Umbilical cord (tissue), 2 donors: ENCODE data around the gene SIVA1. TPM values are rescaled to one million over a fixed set of nuclear protein-coding genes. Genes with fewer than 3 reads are reported as not detected.
A peak's percentile ranks its signal among the peaks of the same experiment; 100 is the strongest.
"Not testable (repeated sequence)": the region's sequence is repeated elsewhere in the genome, so short reads cannot be mapped to it uniquely, and the experiment has no call there.

ENCODE experiments used
- DNase-seq: peaks from one replicate; pipeline ENCODE4 v3.0.0-alpha.2; 2015; ENCODE audit warnings: low spot score
- total RNA-seq: library from RNA; depleted of rRNA; stranded (reverse); fragments of >200 nt; gene quantifications from one replicate; pipeline ENCODE4 v1.2.3, GENCODE V29; 2014; ENCODE audit warnings: low replicate concordance; ENCODE audit not compliant: insufficient read depth

The SIVA1 gene
- total RNA-seq, 1 donor from 2014 or later: 87.4 TPM

DNA sequence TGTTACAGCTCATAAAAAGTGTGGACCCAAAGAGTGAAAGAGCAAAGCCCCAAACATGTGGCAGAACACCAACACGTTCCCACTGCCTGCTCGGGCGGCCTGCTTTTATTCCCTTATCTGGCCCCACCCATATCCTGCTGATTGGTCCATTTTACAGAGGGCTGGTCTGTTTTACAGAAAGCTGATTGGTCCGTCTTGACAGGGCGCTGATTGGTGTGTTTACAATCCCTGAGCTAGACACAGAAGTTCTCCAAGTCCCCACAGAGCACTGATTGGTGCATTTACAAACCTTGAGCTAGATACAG lies 2.2 kb upstream of the SIVA1 start:
- not testable (repeated sequence) for DNase-seq

DNA sequence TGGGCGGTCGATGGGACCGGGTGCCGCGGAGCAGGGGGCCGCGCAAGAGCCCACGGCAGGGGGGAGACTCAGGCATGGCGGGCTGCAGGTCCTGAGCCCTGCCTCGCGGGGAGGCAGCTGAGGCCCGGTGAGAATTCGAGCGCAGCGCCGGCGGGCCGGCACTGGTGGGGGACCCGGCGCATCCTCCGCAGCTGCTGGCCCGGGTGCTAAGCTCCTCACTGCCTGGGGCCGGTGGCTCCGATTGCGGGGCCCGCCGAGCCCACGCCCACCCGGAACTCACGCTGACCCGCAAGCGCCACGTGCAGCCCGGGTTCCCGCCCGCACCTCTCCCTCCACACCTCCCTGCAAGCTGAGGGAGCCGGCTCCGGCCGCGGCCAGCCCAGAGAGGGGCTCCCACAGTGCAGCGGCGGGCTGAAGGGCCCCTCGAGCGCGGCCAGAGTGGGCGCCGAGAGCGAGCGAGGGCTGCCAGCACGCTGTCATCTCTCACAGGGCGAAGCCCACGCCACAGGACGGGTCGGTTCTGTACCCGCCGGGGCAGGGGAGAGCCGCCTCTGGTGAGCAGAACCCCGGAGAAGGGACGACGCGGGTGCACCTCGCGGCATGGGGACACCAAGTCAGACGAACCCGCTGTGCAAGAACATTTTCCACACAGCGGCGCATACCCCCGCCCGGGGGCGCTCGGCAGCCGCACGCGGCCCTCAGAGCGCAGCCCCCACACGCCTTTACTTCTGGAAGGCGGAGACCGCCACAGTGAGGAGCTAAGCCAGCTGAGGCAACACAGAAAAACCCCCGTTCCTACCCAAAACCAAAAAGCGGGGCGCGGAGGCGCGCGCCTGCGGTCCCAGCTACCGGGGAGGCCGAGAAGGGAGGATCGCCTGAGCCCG lies 1.2 kb upstream of the SIVA1 start:
- DNase-seq: no peak

DNA sequence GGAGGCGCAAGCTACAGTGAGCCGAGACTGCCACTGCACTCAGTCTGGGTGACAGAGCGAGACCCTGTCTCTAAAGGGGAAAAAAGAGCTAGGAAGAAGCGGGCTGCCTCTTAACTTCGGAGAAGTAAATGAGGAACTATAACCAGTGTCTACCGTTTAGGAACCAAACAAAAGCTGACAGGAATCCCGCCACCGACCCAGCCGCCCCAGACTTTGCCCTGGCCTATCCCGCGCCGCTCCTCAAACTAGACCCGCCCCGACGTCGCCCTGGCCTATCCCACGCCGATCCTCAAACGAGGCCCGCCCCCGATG lies 568 bp upstream of the SIVA1 start:
- no peak for DNase-seq

DNA sequence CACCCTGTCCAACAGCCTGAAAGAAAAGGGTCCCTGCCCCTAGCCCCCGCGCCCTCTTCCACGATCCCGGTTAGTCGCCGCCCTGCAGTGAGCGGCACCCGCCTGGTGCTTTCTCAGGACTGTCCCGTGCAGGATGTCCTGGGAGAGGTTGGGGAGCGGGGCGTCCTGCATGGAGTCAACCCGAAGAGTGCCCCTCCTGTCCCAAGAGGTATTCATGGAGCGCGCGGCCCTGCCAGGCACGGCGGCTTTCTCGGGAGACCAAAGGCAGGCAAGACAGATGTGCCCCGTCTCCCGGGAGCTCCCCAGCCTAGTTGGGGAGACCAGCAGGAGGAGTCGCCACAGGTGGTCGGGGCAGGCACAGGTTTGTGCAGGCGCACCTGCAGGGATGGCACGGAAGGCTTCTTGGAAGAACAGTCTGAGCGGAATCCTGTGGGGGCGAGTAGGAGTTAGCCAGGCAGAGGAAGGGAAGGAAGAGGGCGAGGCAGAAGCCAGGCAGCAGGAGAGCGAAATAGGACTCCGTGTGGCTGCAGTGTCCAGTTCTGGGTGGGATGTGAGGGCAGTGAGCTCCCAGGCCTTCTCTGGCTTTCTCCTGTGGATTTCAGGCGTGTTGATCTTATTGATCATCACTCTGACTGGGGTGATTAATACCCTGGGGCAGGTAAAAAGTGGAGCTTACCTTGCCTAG lies 723 bp downstream of the SIVA1 start:
- no peak for DNase-seq

DNA sequence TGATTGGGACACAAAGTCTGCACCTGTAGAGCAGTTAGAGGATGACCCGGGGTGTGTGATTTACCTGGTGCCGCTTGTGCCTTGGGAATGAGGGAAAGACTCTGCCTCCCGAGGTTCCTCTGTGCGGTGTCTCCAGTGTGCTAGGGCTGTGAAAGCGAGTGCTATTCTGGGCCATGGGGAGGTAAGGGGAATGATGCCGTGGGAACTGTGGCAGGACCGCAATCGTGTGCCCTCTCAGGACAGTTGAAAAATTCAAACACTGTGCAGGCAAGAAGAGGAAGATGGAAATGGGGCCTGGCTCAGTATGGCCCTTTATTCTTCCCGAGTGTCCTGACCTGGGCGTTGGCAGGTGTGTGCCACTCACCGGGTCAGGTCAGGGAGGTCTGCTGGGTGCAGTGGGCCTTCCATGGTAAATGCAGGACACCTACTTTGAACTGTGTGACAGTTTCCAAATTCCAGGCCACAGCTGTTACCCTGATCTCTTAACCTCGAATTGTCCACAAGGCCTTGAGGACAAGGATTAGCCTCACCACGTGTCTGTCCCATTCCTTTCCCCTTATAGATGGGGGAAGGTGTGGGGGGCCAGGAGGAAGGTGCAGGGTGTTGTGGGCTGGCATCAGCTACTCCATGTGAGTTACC lies 1.4 kb downstream of the SIVA1 start:
- DNase-seq: no peak

DNA sequence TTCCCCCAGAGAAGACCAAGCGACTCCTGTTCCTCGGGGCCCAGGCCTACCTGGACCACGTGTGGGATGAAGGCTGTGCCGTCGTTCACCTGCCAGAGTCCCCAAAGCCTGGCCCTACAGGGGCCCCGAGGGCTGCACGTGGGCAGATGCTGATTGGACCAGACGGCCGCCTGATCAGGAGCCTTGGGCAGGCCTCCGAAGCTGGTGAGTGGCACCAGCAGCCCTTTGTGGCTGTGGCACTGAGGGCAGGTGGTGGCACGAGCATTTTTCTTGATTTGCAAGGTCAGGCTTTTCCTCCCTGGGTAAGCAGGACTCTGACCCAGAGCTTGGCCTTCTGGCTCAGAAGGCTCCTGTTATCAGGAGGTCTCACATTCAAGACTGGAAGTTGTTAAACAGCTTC lies 2.7 kb downstream of the SIVA1 start:
- no peak for DNase-seq

DNA sequence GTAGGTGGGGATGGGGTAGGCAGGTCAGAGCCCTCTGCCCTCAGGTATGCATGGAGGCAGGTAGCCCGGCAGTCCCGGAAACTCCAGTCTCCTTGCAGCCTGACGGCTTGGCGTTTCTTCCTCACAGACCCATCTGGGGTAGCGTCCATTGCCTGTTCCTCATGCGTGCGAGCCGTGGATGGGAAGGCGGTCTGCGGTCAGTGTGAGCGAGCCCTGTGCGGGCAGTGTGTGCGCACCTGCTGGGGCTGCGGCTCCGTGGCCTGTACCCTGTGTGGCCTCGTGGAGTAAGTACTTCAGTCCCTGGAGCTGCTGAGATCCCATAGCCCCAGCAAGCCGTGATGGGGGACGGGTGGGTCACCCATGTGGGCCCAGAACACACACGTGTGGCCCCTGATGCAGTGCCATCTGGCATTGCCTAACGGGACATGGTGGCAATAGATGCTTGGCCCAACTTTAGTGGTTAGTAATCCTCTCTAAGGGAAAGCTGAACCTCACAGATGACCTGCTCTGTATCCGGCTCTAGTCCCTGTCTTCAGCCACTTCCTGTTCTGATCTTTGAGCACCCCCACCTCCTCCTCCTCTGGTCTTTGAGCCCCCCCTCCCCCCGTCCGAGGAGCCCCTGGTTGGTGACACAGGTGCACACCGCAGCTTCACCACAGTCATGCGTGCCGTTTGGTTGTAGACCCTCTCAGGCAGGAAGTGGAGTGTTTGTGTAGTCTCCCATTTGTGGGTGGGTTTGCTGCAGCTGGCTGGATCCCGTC lies 3.7 kb downstream of the SIVA1 start:
- DNase-seq: no peak

DNA sequence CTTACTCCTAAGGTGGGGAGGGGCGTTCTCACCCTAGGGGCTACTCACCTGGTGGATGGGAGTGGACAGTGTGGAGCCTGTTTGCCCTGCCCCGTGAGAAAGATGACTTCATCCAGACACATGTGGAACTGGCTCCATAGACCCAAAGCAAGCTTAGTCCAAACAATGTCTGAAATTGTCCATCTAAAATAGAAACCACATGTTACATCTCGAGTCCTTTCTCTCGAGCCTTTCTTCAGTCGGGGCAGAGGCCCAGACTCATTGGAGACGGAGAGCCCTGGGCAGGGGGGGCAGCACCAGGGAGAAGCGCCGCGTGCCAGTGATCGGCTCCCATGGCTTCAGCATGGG lies 4.3 kb downstream of the SIVA1 start:
- DNase-seq: no peak

DNA sequence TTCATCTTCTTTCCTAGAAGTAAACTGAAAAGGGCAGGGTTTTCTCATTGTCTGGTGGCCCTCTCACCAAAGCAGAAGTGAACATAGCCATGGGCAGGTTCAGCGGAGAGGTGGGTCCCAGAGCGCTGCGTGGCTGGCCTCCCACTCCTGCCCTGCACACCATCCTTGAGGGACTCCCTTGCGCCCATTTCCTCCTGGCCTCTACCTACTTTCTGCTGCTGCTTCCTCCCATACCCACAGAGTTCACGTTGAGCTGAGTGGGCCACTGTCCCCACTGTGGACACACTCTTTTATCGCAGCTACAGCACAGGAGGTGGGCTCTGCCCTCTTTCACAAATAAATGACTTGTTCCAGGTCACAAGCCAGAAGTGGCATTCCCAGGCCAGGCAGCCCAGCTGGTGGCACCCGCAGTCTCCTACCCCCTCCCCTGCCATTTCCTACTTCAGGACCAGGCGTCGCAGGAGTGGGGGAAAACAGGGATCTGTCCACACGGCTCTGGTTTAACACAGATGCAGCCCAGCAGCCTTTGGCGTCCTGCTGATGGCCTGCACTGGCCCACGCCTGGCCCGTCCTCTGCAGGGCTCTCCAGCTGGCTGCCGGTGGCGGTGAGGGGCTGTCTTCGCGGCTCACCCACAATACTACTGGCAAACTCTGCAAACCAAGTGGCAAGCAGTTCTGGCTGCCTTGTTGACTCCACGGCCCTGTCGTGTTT lies 4.9 kb downstream of the SIVA1 start:
- no peak for DNase-seq

DNA sequence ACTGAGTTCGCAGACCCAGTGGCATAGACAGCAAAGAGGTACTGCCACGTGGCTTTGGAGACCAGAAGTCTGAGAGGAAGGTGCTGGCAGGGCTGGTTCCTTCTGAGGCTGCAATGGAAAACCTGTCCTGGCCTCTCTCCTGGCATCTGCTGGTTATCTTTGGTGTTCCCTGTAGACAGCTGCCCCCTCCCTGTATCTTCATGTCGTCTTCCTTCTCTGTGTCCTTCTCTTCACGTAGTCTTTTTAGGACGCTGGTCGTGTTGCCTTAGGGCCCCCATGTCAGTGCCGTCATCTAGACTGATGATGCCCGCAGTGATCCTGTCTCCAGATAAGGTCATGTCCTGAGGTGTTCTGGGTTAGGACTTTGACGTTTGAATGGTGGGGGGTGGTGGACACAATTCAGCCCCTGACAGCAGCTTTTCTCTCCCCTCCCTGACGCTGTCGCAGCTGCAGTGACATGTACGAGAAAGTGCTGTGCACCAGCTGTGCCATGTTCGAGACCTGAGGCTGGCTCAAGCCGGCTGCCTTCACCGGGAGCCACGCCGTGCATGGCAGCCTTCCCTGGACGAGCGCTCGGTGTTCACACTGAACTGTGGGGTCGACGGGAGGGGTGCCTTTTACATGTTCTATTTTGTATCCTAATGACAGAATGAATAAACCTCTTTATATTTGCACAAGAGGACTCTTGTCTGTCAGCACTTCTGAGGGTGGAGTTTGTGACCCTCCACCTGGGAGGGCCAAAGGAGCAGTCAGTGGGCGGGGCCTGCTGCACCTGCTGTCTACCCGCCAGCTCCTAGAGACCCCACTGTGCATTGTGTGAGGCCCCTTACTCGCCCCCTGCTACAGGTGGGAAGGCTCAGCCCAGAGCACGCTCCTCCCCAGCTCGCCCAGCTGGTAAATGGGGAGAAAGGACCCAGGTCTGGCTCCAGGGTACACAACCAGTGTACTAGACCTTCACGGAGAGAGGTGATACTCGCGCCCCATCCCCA lies 6.3 kb downstream of the SIVA1 start:
- DNase-seq: no peak

DNA sequence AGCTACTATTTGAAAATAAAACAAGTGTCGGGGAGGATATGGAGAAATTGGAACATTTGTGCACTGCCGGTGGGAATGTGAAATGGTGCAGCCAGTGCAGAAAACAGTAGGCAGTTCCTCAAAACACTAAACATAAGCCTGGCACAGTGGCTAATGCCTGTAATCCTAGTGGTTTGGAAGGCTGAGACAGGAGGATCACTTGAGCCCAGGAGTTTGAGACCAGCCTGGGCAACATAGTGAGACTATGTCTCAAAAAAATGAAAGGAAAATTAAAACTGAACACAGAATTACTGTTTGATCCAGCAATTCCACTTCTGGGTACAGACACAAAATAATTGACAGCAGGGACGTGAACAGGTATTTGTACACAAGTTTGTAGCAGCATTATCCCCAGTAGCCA lies 12.6 kb downstream of the SIVA1 start:
- DNase-seq: no peak

DNA sequence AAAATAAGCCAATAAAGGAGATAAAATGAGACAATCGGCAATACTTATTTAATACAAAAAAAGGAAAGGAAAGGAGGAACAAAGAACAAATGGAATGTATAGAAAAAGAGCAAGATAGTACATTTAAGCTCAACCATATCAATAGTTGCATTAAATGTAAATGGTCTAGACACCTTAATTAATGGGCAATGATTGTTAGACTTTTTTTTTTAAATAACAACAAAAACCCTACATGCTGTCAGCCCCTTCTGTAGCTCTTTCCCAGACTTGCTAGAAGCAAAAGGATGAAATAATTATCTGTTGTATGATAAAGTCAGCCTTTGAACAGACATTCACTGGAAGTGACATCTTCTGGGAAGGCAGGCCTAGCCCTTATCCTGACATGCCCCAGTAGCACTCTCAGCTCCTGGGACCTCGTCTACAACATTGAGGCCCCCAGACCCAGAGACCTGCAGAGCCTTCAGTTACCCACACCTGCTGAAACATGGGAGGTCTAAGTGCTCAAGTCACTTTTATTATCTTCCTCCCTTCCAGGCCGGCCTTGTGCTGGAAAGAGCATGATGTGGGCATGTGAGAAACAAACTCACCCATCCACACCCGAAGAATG lies 13.4 kb downstream of the SIVA1 start:
- DNase-seq: no peak

DNA sequence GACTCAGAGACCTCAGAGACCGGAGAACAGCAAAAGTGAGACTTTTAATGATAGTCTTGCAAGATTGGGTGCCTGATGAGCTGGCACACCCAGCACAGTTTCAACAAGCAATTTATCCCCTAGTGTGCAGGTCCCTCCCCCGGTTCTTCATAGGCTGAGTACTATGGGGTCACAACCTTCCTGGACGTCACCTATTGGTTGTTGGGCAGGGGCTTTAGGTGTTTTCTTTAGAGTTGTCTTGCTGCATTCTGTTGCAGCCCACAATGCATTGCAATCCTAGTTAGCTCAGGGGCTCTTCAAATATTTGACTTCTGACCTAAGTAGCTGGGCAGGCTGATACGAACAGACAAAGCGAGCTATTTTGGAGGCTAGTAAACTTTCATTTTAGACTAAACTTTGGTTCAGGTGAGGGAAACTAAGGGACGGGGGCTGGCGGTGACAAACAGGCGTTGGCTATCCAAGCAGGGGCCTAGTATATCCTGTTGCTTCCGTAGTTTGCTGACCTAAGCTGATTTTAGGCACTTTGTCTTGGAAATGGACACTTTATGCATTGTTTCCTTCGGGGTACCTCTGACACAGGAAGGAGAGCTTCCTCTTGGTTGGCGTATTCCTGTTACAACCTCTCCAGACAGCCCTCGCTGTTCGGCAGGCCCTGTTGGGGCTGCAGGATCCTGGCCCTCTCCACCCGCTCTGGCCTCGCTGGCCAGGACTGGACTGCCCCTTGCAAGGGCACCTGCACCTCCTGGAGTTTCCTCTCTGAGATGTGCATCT lies 14.1 kb downstream of the SIVA1 start:
- DNase-seq: no peak

DNA sequence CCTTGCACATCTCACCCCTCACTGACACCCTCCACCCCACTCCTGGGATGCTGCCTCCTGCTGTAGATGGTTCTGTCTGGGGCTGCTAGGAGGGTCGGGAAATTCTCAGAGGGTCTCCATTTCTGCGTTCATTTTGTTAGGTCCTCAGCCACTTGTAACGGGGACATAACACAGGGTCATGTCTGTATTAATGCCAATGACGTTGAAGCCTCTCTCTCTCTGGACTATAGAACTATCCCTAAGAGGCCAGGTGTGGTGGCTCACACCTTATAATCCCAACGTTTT lies 14.6 kb downstream of the SIVA1 start:
- no peak for DNase-seq

DNA sequence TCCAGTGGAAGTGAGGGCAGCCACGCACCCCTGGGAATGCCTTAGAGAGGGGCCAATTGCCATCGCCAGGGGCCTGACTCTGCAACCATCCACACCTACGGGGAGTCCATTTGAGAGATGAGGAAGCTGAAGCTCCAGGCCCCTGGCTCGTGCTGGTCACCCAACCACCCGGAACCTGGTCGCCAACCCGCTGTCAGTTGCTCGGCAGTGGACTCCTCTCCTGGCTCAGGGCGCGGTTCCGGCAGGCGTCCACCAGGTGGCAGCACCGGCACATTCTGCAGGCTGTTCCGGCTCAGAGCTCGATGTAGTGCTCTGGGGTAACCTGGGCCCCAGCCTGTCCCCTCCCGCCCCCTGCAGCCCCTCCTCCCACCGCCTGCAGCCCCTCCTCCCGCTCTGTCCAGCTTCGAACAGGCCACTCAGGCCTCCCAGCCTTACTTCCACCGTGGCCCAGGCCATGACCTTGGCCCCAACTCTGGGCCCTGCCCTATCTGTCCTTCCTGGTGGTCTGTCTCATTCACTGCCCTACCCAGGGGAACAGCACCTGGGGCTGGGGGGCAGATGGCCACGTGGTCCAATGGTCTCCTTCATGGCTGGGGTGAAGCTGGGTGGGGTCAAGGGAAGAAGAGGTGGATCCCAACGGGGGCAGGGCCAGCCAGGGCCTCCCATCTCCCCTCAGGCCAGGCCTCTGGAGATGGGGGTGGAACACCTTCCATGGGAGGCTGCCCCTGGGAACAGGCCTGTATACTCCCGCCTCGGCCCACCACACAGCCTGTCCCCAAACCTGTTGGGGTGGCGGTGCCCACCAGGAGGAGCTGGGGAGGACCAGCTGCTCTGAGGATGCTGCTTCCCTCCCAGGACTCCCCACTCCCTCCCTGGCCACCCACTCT lies 15.7 kb downstream of the SIVA1 start:
- peak; percentile 87 for DNase-seq

DNA sequence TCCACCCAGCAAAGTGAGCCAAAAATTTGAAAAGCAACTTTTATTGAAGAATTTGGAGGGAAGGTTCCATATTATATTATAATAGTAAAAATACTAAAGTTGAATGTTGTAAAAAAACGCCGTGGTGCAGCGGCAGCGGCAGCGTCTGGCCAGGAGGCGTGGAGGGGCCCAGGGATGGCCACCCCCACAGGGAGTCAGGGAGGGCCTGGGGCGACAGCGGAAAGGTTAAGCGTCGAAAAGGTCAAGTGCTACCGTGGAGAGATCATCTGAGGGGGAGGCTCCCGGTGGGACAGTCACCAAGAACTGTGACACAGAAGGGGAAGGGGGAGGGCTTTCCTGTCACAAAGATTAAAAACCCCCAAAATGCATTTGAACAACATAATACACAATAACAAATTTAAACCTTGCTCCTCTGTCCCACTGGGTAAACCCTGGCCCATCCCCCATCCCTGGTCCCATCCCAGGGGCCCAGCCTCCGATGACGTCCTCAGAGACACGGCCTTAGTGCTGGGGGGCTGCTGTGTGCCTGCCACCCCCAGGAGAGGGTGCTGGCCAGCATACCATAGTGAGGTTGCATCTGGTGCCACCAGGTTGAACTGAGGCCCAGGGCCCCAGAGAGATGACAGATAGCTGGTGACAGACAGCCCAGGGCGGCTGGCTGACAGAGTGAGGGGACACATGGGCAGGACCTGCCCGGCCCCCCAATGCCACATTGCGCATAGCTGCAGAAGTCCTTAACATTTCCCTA lies 16.6 kb downstream of the SIVA1 start:
- no peak for DNase-seq

DNA sequence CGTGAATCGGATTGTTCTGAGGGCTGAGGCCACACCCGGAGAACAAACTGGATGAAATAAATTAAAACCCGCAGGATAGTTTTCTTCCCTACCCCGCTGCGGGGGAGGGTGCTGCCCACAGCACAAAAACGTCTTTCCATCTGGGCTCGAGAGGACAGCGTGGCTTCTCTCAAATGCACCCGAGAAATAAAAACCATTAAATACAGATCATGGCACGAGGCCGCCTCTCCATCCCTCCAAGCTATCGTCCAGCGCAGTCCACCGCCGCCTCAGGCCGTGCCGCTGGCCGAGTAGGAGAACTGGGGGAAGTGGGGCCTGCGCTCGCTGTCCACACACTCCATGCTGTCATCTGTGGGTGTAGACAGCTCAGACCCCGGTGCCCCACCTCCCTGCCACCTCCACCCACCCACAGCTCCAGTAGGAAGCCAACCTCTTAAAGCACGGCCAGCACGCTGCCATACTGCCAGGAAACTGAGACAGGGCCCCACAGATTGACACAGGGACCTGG lies 17.2 kb downstream of the SIVA1 start:
- no peak for DNase-seq

DNA sequence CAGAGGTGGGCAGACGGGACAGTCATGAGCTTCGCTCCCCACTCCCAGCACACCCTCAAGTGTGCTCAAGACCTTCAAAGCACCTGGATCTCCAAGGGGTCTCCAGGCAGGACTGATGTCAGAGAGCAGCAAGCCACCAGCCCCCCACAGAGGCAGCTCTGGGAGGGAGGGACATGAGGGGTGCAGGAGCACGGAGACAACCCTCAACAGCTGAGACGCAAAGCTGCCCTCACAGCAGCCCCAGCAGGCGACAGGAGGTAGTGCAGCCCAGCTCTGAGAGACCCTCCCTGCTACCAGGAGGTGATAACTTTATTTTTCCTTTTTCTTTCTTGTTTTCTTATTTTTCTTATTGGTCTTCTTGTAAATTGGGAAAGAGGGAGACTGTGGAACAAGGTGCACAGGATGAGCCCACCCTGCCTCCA lies 17.9 kb downstream of the SIVA1 start:
- no peak for DNase-seq
